ENCODE data around the gene AGT.

GRCh38 chr1:230696218-230696617 is 17.7 kb downstream of the AGT start:
- TF ChIP-seq POLR2AphosphoS5 (IDR thresholded peaks at IDR 0.05) (no peak), EP300 (IDR thresholded peaks at IDR 0.05) (no peak)
- TF ChIP-seq, protein P1, sequence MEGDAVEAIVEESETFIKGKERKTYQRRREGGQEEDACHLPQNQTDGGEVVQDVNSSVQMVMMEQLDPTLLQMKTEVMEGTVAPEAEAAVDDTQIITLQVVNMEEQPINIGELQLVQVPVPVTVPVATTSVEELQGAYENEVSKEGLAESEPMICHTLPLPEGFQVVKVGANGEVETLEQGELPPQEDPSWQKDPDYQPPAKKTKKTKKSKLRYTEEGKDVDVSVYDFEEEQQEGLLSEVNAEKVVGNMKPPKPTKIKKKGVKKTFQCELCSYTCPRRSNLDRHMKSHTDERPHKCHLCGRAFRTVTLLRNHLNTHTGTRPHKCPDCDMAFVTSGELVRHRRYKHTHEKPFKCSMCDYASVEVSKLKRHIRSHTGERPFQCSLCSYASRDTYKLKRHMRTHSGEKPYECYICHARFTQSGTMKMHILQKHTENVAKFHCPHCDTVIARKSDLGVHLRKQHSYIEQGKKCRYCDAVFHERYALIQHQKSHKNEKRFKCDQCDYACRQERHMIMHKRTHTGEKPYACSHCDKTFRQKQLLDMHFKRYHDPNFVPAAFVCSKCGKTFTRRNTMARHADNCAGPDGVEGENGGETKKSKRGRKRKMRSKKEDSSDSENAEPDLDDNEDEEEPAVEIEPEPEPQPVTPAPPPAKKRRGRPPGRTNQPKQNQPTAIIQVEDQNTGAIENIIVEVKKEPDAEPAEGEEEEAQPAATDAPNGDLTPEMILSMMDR (IDR thresholded peaks at IDR 0.05), result no peak

Measured in gastroesophageal sphincter (tissue), 3 donors.